ENCODE data around the gene EBP.

- TF ChIP-seq, protein P1, sequence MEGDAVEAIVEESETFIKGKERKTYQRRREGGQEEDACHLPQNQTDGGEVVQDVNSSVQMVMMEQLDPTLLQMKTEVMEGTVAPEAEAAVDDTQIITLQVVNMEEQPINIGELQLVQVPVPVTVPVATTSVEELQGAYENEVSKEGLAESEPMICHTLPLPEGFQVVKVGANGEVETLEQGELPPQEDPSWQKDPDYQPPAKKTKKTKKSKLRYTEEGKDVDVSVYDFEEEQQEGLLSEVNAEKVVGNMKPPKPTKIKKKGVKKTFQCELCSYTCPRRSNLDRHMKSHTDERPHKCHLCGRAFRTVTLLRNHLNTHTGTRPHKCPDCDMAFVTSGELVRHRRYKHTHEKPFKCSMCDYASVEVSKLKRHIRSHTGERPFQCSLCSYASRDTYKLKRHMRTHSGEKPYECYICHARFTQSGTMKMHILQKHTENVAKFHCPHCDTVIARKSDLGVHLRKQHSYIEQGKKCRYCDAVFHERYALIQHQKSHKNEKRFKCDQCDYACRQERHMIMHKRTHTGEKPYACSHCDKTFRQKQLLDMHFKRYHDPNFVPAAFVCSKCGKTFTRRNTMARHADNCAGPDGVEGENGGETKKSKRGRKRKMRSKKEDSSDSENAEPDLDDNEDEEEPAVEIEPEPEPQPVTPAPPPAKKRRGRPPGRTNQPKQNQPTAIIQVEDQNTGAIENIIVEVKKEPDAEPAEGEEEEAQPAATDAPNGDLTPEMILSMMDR (IDR thresholded peaks at IDR 0.05), result no peak
- TF ChIP-seq POLR2A (IDR thresholded peaks at IDR 0.05), result no peak
Observed at GRCh38 chrX:48522291-48522690, 683 bp downstream of the EBP start.
